Activated naive CD4-positive, alpha-beta T cell treated with anti-CD3 and anti-CD28 coated beads, Interleukin-2, amount 50 U/mL, for 72 hours (primary cell): ENCODE data around the gene ADGRV1. TPM values are rescaled to one million over a fixed set of nuclear protein-coding genes. Genes with fewer than 3 reads are reported as not detected.
A peak's percentile ranks its signal among the peaks of the same experiment; 100 is the strongest.

Experiments used
- ATAC-seq, 2 donors: fragments of 150-1000 bp; cut with Tn5 transposase; 2 replicates each; pipeline ENCODE4 v1.10.0; 2021; ENCODE audit warnings: mild to moderate bottlenecking in 2 of 2, moderate library complexity in 2 of 2
- DNase-seq, 2 donors: peaks; one replicate each; pipeline ENCODE4 v3.0.0; 2021 to 2022; ENCODE audit warnings: low spot score in 2 of 2
- H3K27ac Mint-ChIP-seq, 2 donors: one replicate each; pipeline ENCODE4 v1.8.0; 2022; ENCODE audit warnings: mild to moderate bottlenecking in 2 of 2, mixed read lengths in 2 of 2
- H3K36me3 Mint-ChIP-seq, 2 donors: one replicate each; pipeline ENCODE4 v1.8.0; 2022; ENCODE audit warnings: mixed read lengths in 2 of 2
- H3K9me3 Mint-ChIP-seq, 2 donors: one replicate each; pipeline ENCODE4 v1.8.0; 2022; ENCODE audit warnings: mixed read lengths in 2 of 2
- total RNA-seq, 2 donors: library from RNA; stranded (reverse); gene quantifications; one replicate each; pipeline ENCODE4 v1.2.3, GENCODE V29; 2022

Gene ADGRV1
- total RNA-seq, 2 donors from 2014 or later: 0.16 TPM; not detected in 1

GRCh38 chr5:91092859-91093783 is 534.5 kb downstream of the ADGRV1 start:
- no peak for ATAC-seq
- no peaks in the 10 kb centered on the region for H3K9me3 Mint-ChIP-seq

GRCh38 chr5:91095313-91095712 is 536.7 kb downstream of the ADGRV1 start:
- no peaks in the 10 kb centered on the region for H3K9me3 Mint-ChIP-seq
- ATAC-seq (no peak), DNase-seq (no peak)
- no peaks in the 10 kb centered on the region for H3K36me3 Mint-ChIP-seq
- no peak overlapping the region for H3K27ac Mint-ChIP-seq

More at GRCh38 chr5:91092859-91093783, 534.5 kb downstream of the ADGRV1 start:
- no peak for DNase-seq
- Mint-ChIP-seq H3K27ac (no peak overlapping the region), H3K36me3 (no peaks in the 10 kb centered on the region)

- ATAC-seq (no peak), DNase-seq (no peak)
- Mint-ChIP-seq H3K27ac (no peak overlapping the region), H3K9me3 (no peaks in the 10 kb centered on the region), H3K36me3 (no peaks in the 10 kb centered on the region)
These were observed 537.3 kb downstream of the ADGRV1 start for GRCh38 chr5:91095786-91096385.

GRCh38 chr5:91098541-91098940 is 539.9 kb downstream of the ADGRV1 start:
- no peak overlapping the region for H3K27ac Mint-ChIP-seq
- ATAC-seq: no peak

GRCh38 chr5:91101600-91102379 is 543.2 kb downstream of the ADGRV1 start:
- no peaks in the 10 kb centered on the region for H3K36me3 Mint-ChIP-seq

More at GRCh38 chr5:91098541-91098940, 539.9 kb downstream of the ADGRV1 start:
- Mint-ChIP-seq H3K9me3 (no peaks in the 10 kb centered on the region), H3K36me3 (no peaks in the 10 kb centered on the region)
- no peak for DNase-seq

GRCh38 chr5:91103353-91104061 is 544.9 kb downstream of the ADGRV1 start:
- H3K9me3 Mint-ChIP-seq: peaks cover 0 to 5% of the 10 kb centered on the region in 2 donors
- no peak overlapping the region for H3K27ac Mint-ChIP-seq
- H3K36me3 Mint-ChIP-seq: no peaks in the 10 kb centered on the region
- DNase-seq (no peak), ATAC-seq (no peak)

More at GRCh38 chr5:91101600-91102379, 543.2 kb downstream of the ADGRV1 start:
- ATAC-seq (peak; percentile 89 to 92), DNase-seq (peak in 1 of 2 donors; percentile 57)
- Mint-ChIP-seq H3K9me3 (peaks cover 0 to 4% of the 10 kb centered on the region in 2 donors), H3K27ac (no peak overlapping the region)

- DNase-seq (no peak), ATAC-seq (no peak)
- Mint-ChIP-seq H3K36me3 (no peaks in the 10 kb centered on the region), H3K27ac (no peak overlapping the region), H3K9me3 (peaks cover 0 to 5% of the 10 kb centered on the region in 2 donors)
These were observed 545.5 kb downstream of the ADGRV1 start for GRCh38 chr5:91104062-91104448.

- DNase-seq (no peak), ATAC-seq (no peak)
- no peak overlapping the region for H3K27ac Mint-ChIP-seq
These were observed 548.4 kb downstream of the ADGRV1 start for GRCh38 chr5:91106842-91107511.

GRCh38 chr5:91109634-91110033 is 551.0 kb downstream of the ADGRV1 start:
- no peaks in the 10 kb centered on the region for H3K36me3 Mint-ChIP-seq
- ATAC-seq: no peak
- DNase-seq: no peak
- no peak overlapping the region for H3K27ac Mint-ChIP-seq
- H3K9me3 Mint-ChIP-seq: peaks cover 0 to 5% of the 10 kb centered on the region in 2 donors

More at GRCh38 chr5:91106842-91107511, 548.4 kb downstream of the ADGRV1 start:
- H3K9me3 Mint-ChIP-seq: peaks cover 0 to 5% of the 10 kb centered on the region in 2 donors
- H3K36me3 Mint-ChIP-seq: no peaks in the 10 kb centered on the region

GRCh38 chr5:91110686-91111085 is 552.1 kb downstream of the ADGRV1 start:
- H3K27ac Mint-ChIP-seq: no peak overlapping the region
- DNase-seq: no peak
- no peaks in the 10 kb centered on the region for H3K36me3 Mint-ChIP-seq
- peaks cover 0 to 5% of the 10 kb centered on the region in 2 donors for H3K9me3 Mint-ChIP-seq
- no peak for ATAC-seq

- H3K9me3 Mint-ChIP-seq: peaks cover 0 to 2% of the 10 kb centered on the region in 2 donors
- H3K27ac Mint-ChIP-seq: no peak overlapping the region
- no peak for DNase-seq
- no peaks in the 10 kb centered on the region for H3K36me3 Mint-ChIP-seq
- ATAC-seq: no peak
These were observed 553.1 kb downstream of the ADGRV1 start for GRCh38 chr5:91111473-91112238.

GRCh38 chr5:91114658-91115057 is 556.1 kb downstream of the ADGRV1 start:
- DNase-seq: no peak
- H3K27ac Mint-ChIP-seq: no peak overlapping the region
- ATAC-seq: no peak
- no peaks in the 10 kb centered on the region for H3K9me3 Mint-ChIP-seq
- no peaks in the 10 kb centered on the region for H3K36me3 Mint-ChIP-seq

- DNase-seq (no peak), ATAC-seq (no peak)
- Mint-ChIP-seq H3K36me3 (no peaks in the 10 kb centered on the region), H3K9me3 (no peaks in the 10 kb centered on the region), H3K27ac (no peak overlapping the region)
These were observed 559.8 kb downstream of the ADGRV1 start for GRCh38 chr5:91118354-91118753.

- Mint-ChIP-seq H3K9me3 (no peaks in the 10 kb centered on the region), H3K27ac (no peak overlapping the region), H3K36me3 (no peaks in the 10 kb centered on the region)
- DNase-seq (no peak), ATAC-seq (no peak)
These were observed 560.2 kb downstream of the ADGRV1 start for GRCh38 chr5:91118796-91119195.

- Mint-ChIP-seq H3K9me3 (no peaks in the 10 kb centered on the region), H3K36me3 (no peaks in the 10 kb centered on the region), H3K27ac (no peak overlapping the region)
- ATAC-seq: no peak
- DNase-seq: no peak
These were observed 560.6 kb downstream of the ADGRV1 start for GRCh38 chr5:91119217-91119616.
